A673 (cell line): ENCODE data around the gene ZBTB12. TPM values are rescaled to one million over a fixed set of nuclear protein-coding genes. Genes with fewer than 3 reads are reported as not detected.

ENCODE experiments used
- BruUV-seq: library from RNA; stranded (reverse); fragments of 400-500 nt; replicated peaks from 2 replicates; lab custom pipeline; 2021; lab: Mats Ljungman, UMichigan
- CTCF ChIA-PET: fragments of 300-600 bp; sonication (Branson Sonifier 250); formaldehyde crosslinking; loops from one replicate; lab custom pipeline; 2022; ENCODE audit warnings: antibody characterized with exemption; lab: Charles Lee
- POLR2A ChIA-PET: fragments of 300-600 bp; sonication (Branson Sonifier 250); formaldehyde crosslinking; loops from one replicate; lab custom pipeline; 2022; ENCODE audit warnings: antibody characterized with exemption; ENCODE audit not compliant: low non-redundant PET; lab: Charles Lee
- DNase-seq: peaks from one replicate; pipeline ENCODE4 v3.0.0-alpha.2; 2015; ENCODE audit warnings: low spot score
- H3K27ac ChIP-seq: fragments of 200-600 bp; sonication (generic); 2 replicates; pipeline ENCODE4 v1.5.1; 2016; ENCODE audit warnings: mixed run types, low read depth, mild to moderate bottlenecking, mixed read lengths, antibody characterized with exemption, low read length; ENCODE audit not compliant: poor library complexity, severe bottlenecking
- H3K27me3 ChIP-seq: fragments of 200-600 bp; sonication (generic); replicated peaks from 2 replicates; pipeline ENCODE4 v1.6.1; 2017; ENCODE audit warnings: mixed run types, low read depth, mild to moderate bottlenecking, mixed read lengths, antibody characterized with exemption, low read length; ENCODE audit not compliant: insufficient read depth, poor library complexity
- H3K36me3 ChIP-seq: fragments of 200-600 bp; sonication (generic); 2 replicates; pipeline ENCODE4 v1.6.1; 2016; ENCODE audit warnings: mixed run types, mild to moderate bottlenecking, mixed read lengths, antibody characterized with exemption, low read length; ENCODE audit not compliant: insufficient read depth, poor library complexity, severe bottlenecking
- H3K4me1 ChIP-seq: fragments of 200-600 bp; sonication (generic); 2 replicates; pipeline ENCODE4 v1.6.1; 2017; ENCODE audit warnings: mixed run types, mild to moderate bottlenecking, mixed read lengths, antibody characterized with exemption, low read length; ENCODE audit not compliant: insufficient read depth, poor library complexity, severe bottlenecking
- H3K4me3 ChIP-seq: fragments of 200-600 bp; sonication (generic); 2 replicates; pipeline ENCODE4 v1.5.1; 2016; ENCODE audit warnings: low read depth, mixed run types, mild to moderate bottlenecking, mixed read lengths, low read length; ENCODE audit not compliant: poor library complexity, severe bottlenecking
- H3K9me3 ChIP-seq: fragments of 200-600 bp; sonication (generic); 2 replicates; pipeline ENCODE4 v1.6.1; 2016; ENCODE audit warnings: mixed run types, low read depth, mild to moderate bottlenecking, mixed read lengths, antibody characterized with exemption, low read length; ENCODE audit not compliant: poor library complexity, severe bottlenecking
- CTCF ChIP-seq: fragments of 300-800, 200-600 bp; sonication (generic); conservative IDR thresholded peaks from 2 replicates; pipeline ENCODE4 v1.5.1; 2017; ENCODE audit warnings: low read depth, mild to moderate bottlenecking, antibody characterized with exemption, low read length, moderate library complexity, mixed read lengths
- EZH2 ChIP-seq: fragments of 200-600 bp; sonication (generic); IDR thresholded peaks from 2 replicates; pipeline ENCODE4 v1.6.1; 2017; ENCODE audit warnings: borderline replicate concordance, low read depth, mild to moderate bottlenecking, mixed read lengths, antibody characterized with exemption, low read length; ENCODE audit not compliant: poor library complexity, severe bottlenecking
- intact Hi-C: fragments of 100-400 bp; cut with micrococcal nuclease; formaldehyde crosslinking; loops from one replicate; pipeline ENCODE4 v1.10.0; 2022; ENCODE audit not compliant: unreplicated experiment
- total RNA-seq: library from RNA; stranded (reverse); gene quantifications from 2 replicates; pipeline ENCODE4 v1.2.3, GENCODE V29; 2021

The ZBTB12 gene
- total RNA-seq, 1 experiment from 2014 or later, result 21.3 TPM

- H3K27me3 ChIP-seq, result no peaks in the 10 kb centered on the region
- no peak overlapping the region for H3K4me3 ChIP-seq
- H3K4me1 ChIP-seq, result no peaks in the 10 kb centered on the region
- intact Hi-C loops, result no loop called here
- no peak for DNase-seq
- H3K36me3 ChIP-seq, result no peaks in the 10 kb centered on the region
- TF ChIP-seq EZH2, result no peak
- no peak for TF ChIP-seq CTCF
- ChIA-PET CTCF (no interaction called here), POLR2A (no interaction called here)
- no peaks in the 10 kb centered on the region for H3K9me3 ChIP-seq
- BruUV-seq, result no TSS peak
- H3K27ac ChIP-seq, result no peak overlapping the region
Observed at GRCh38 chr6:31945154-31945506, 43.2 kb upstream of the ZBTB12 start.

GRCh38 chr6:31943742-31944141, 41.9 kb upstream of the ZBTB12 start:
- no peaks in the 10 kb centered on the region for H3K27me3 ChIP-seq
- no peaks in the 10 kb centered on the region for H3K4me1 ChIP-seq
- no peak for DNase-seq
- BruUV-seq, result no TSS peak
- intact Hi-C loops, result no loop called here
- ChIA-PET POLR2A (no interaction called here), CTCF (no interaction called here)
- H3K9me3 ChIP-seq, result no peaks in the 10 kb centered on the region
- no peaks in the 10 kb centered on the region for H3K36me3 ChIP-seq
- TF ChIP-seq CTCF, result no peak
- no peak for TF ChIP-seq EZH2
- no peak overlapping the region for H3K27ac ChIP-seq
- H3K4me3 ChIP-seq, result no peak overlapping the region

GRCh38 chr6:31940256-31940664, 38.4 kb upstream of the ZBTB12 start:
- ChIA-PET CTCF (no interaction called here), POLR2A (no interaction called here)
- TF ChIP-seq CTCF (no peak), EZH2 (no peak)
- no peak overlapping the region for H3K4me3 ChIP-seq
- intact Hi-C loops, result no loop called here
- H3K9me3 ChIP-seq, result no peaks in the 10 kb centered on the region
- no peak for DNase-seq
- no peaks in the 10 kb centered on the region for H3K4me1 ChIP-seq
- no peaks in the 10 kb centered on the region for H3K27me3 ChIP-seq
- no peak overlapping the region for H3K27ac ChIP-seq
- no peaks in the 10 kb centered on the region for H3K36me3 ChIP-seq
- no TSS peak for BruUV-seq
